ENCODE results near the gene SF3A1. TPM values are rescaled to one million over a fixed set of nuclear protein-coding genes. Genes with fewer than 3 reads are reported as not detected.
A peak's percentile ranks its signal among the peaks of the same experiment; 100 is the strongest.

The SF3A1 gene
- total RNA-seq, 1 donor from 2014 or later, result 308 TPM

- intact Hi-C loops (cut with micrococcal nuclease), result loop anchor here (5.0 kb wide), 1 partner anchor 308 kb away; the partner anchor contains the start of gene PES1
- Mint-ChIP-seq H3K4me3 (peak overlapping the region; percentile 19), H3K27me3 (ENCODE audit: insufficient read depth) (no peaks in the 10 kb centered on the region), H3K9me3 (no peaks in the 10 kb centered on the region), H3K36me3 (ENCODE audit: low read depth) (peaks cover 3% of the 10 kb centered on the region), H3K4me1 (ENCODE audit: low read depth) (peaks cover 54% of the 10 kb centered on the region), H3K27ac (peak overlapping the region; percentile 80)
- no peak for DNase-seq (ENCODE audit: low spot score)
Observed at GRCh38 chr22:30284666-30285065, 72.0 kb downstream of the SF3A1 start.

DNA sequence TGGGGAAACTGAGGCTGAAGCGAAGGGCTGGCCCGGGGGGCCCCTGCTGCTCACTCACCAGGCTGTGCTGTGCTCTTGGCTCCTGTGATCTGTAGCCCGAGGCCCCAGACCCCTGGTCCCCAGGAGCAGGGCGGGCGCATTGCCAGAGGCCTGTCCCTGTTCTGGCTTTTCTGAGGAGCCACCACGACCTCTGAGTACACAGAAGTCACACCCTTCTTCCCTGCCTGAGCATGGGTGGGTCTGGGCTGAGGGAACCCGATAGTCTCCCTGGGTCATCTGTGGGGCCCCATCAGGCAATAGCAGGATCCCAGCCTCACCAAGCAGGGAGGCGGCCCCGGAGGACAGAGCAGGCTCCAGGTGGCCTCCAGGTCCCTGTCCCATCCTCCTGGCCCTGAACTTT lies 72.5 kb downstream of the SF3A1 start:
- DNase-seq (ENCODE audit: low spot score), result no peak
- H3K27me3 Mint-ChIP-seq (ENCODE audit: insufficient read depth), result no peaks in the 10 kb centered on the region
- intact Hi-C loops (cut with micrococcal nuclease), result no loop called here

GRCh38 chr22:30283342-30283741 lies 73.4 kb downstream of the SF3A1 start:
- Mint-ChIP-seq H3K36me3 (ENCODE audit: low read depth) (peaks cover 7% of the 10 kb centered on the region), H3K4me3 (peak overlapping the region; percentile 37), H3K27ac (peak overlapping the region; percentile 67), H3K4me1 (ENCODE audit: low read depth) (peaks cover 66% of the 10 kb centered on the region), H3K9me3 (no peaks in the 10 kb centered on the region), H3K27me3 (ENCODE audit: insufficient read depth) (no peaks in the 10 kb centered on the region)
- intact Hi-C loops (cut with micrococcal nuclease), result no loop called here
- no peak for DNase-seq (ENCODE audit: low spot score)

More for the DNA sequence above, 72.5 kb downstream of the SF3A1 start:
- H3K9me3 Mint-ChIP-seq, result no peaks in the 10 kb centered on the region
- peaks cover 3% of the 10 kb centered on the region for H3K36me3 Mint-ChIP-seq (ENCODE audit: low read depth)
- no peak overlapping the region for H3K4me3 Mint-ChIP-seq
- H3K4me1 Mint-ChIP-seq (ENCODE audit: low read depth), result peaks cover 59% of the 10 kb centered on the region
- H3K27ac Mint-ChIP-seq, result peak overlapping the region; percentile 80

DNA sequence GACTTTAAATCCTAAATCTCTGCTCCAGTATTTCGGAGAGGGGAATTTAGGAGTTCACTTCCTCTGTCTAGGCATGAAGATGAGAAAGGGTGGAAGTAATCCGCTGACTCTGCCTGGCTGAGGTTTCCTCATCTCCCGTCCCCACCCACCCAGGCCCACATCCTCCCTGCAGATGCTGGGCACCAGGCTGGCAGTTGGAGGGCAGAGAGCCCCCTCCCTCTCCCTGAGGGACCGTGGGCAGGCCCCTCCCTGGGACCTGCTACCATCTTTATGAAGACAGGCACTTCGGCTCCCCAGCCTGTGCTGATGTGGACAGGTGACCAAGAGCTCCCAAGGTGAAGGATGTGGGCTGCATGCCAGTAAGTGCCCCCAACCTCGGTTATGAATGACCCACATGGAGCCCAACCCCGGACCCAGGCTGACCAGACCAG lies 74.1 kb downstream of the SF3A1 start:
- Mint-ChIP-seq H3K4me3 (peak overlapping the region; percentile 37), H3K36me3 (ENCODE audit: low read depth) (peaks cover 10% of the 10 kb centered on the region), H3K9me3 (no peaks in the 10 kb centered on the region), H3K27me3 (ENCODE audit: insufficient read depth) (no peaks in the 10 kb centered on the region), H3K4me1 (ENCODE audit: low read depth) (peaks cover 66% of the 10 kb centered on the region), H3K27ac (peak overlapping the region; percentile 67)
- DNase-seq (ENCODE audit: low spot score), result no peak
- intact Hi-C loops (cut with micrococcal nuclease), result no loop called here

Other genes with a start within 250 kb of the SF3A1 start
- gene LIF, start 110.1 kb downstream of the SF3A1 start, total RNA-seq, result 450 and 455 TPM in 2 replicates
- gene OSM, start 90.0 kb downstream of the SF3A1 start, total RNA-seq, result 76.7 and 78.3 TPM in 2 replicates
- 5.6 and 8.8 TPM in 2 replicates for gene CASTOR1, start 67.4 kb downstream of the SF3A1 start, total RNA-seq
- 17.3 and 24.9 TPM in 2 replicates for gene TBC1D10A, start 30.0 kb downstream of the SF3A1 start, total RNA-seq
- 2.4 and 3.0 TPM in 2 replicates for gene CCDC157, start 113 bp upstream of the SF3A1 start, total RNA-seq
- 10.3 and 13.2 TPM in 2 replicates for gene RNF215, start 30.5 kb upstream of the SF3A1 start, total RNA-seq
- 25.6 and 27.0 TPM in 2 replicates for gene SEC14L2, start 40.1 kb upstream of the SF3A1 start, total RNA-seq
- 72.0 and 72.9 TPM in 2 replicates for gene MTFP1, start 68.9 kb upstream of the SF3A1 start, total RNA-seq
- not detected in 2 replicates for gene SEC14L3, start 115.1 kb upstream of the SF3A1 start, total RNA-seq
- gene SEC14L4, start 148.8 kb upstream of the SF3A1 start, total RNA-seq, result not detected in 2 replicates
- not detected in 2 replicates for gene SEC14L6, start 189.8 kb upstream of the SF3A1 start, total RNA-seq
- gene GAL3ST1, start 217.8 kb upstream of the SF3A1 start, total RNA-seq, result not detected in 2 replicates
- gene PES1, start 235.0 kb upstream of the SF3A1 start, total RNA-seq, result 168 and 169 TPM in 2 replicates